ENCODE measurements around the gene TSPAN15. TPM values are rescaled to one million over a fixed set of nuclear protein-coding genes. Genes with fewer than 3 reads are reported as not detected.

The TSPAN15 gene
- 80.7 to 104 TPM (median 99.7 TPM) in 5 replicates for total RNA-seq (2022; extraction: Qiagen RNA extraction)

GRCh38 chr10:69451209-69451783, at the start of gene TSPAN15:
Gene TSPAN15 (plus strand): TSS chr10:69451465. CDS start chr10:69451595, 130 bp downstream.

GRCh38 chr10:69416695-69417094, 34.6 kb upstream of the TSPAN15 start, which contains the start of gene TACR2:
Gene TACR2 (minus strand): TSS chr10:69416918. CDS start chr10:69416323, 595 bp downstream.

Other genes starting within 250 kb of the TSPAN15 start
- gene HKDC1, start 231.1 kb upstream of the TSPAN15 start, total RNA-seq (2022; extraction: Qiagen RNA extraction) = 9.0 to 13.3 TPM (median 10.3 TPM) in 5 replicates
- gene HK1, start 173.0 kb upstream of the TSPAN15 start, total RNA-seq (2022; extraction: Qiagen RNA extraction) = 36.7 to 47.7 TPM (median 46.5 TPM) in 5 replicates
- gene TACR2, start 34.5 kb upstream of the TSPAN15 start, total RNA-seq (2022; extraction: Qiagen RNA extraction) = 0.06 to 0.21 TPM (median 0.10 TPM) in 4 of 5 replicates, not detected in the other
- not detected in 5 replicates for gene NEUROG3, start 122.0 kb downstream of the TSPAN15 start, total RNA-seq (2022; extraction: Qiagen RNA extraction)
- gene FAM241B, start 178.8 kb downstream of the TSPAN15 start, total RNA-seq (2022; extraction: Qiagen RNA extraction) = 13.3 to 16.5 TPM (median 14.6 TPM) in 5 replicates

All from A549 treated with dexamethasone at 1 μM for 4 hours (cell line).